GM12873 (cell line): ENCODE measurements around the gene KCNQ1.

Experiments used
- CTCF ChIP-seq: IDR thresholded peaks from 2 replicates; pipeline ENCODE4 v1.5.1; 2012; ENCODE audit warnings: low read depth, mild to moderate bottlenecking, moderate library complexity, low read length, control low read depth; ENCODE audit not compliant: insufficient read depth; ENCODE audit errors: missing control alignments

Gene KCNQ1

GRCh38 chr11:2762031-2762380 is 317.2 kb downstream of the KCNQ1 start:
- TF ChIP-seq CTCF: no peak

GRCh38 chr11:2762451-2762850 is 317.6 kb downstream of the KCNQ1 start:
- no peak for TF ChIP-seq CTCF

- no peak for TF ChIP-seq CTCF
Measured at GRCh38 chr11:2763984-2764383, 319.2 kb downstream of the KCNQ1 start.

- no peak for TF ChIP-seq CTCF
Measured at GRCh38 chr11:2765491-2765890, 320.7 kb downstream of the KCNQ1 start.

GRCh38 chr11:2766166-2766565 is 321.4 kb downstream of the KCNQ1 start:
- TF ChIP-seq CTCF: no peak

GRCh38 chr11:2767071-2767470 is 322.3 kb downstream of the KCNQ1 start:
- no peak for TF ChIP-seq CTCF

- no peak for TF ChIP-seq CTCF
Measured at GRCh38 chr11:2767801-2768200, 323.0 kb downstream of the KCNQ1 start.
